DMS 273 treated with DMSO at 0.1 percent for 48 hours (cell line): ENCODE results near the gene L1TD1.
"Not testable (repeated sequence)": the region's sequence is repeated elsewhere in the genome, so short reads cannot be mapped to it uniquely, and the experiment has no call there.

ENCODE experiments used
- DNase-seq: peaks from one replicate; lab custom pipeline; 2025; lab: John Stamatoyannopoulos, UW

Gene L1TD1

DNA sequence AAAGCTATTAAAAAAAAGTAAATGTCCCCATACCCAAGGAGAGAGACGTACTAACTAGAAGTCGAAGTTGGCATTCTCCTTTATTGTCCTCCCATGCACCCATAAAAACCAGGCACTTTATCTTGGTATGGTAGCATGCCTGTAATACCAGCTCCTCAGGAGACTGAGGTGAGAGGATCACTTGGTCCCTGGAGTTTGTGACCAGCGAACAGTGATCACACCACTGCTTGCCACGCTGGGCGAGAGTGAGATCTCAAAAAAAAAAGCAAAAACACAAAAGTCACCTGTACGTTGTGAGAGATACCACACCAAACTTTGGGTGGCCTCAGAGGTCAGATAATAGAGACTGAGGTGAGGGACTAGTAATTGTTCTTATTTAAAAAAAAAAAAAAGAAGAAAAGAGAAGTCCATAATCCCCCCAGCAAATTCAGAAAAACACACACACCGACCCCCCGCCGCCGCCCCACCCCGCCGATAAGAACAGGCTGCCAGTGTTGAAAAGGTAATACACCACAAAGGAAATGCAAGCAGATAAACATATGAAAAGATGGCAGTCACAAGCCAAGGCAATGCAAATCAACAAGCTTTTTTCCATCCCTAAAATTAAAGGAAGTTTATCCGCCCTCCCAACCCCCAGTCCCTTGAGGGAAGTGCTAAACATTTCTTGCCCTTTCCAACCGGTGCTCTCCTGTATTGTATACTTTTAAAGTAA lies 3.6 kb downstream of the L1TD1 start:
- DNase-seq, result no peak

DNA sequence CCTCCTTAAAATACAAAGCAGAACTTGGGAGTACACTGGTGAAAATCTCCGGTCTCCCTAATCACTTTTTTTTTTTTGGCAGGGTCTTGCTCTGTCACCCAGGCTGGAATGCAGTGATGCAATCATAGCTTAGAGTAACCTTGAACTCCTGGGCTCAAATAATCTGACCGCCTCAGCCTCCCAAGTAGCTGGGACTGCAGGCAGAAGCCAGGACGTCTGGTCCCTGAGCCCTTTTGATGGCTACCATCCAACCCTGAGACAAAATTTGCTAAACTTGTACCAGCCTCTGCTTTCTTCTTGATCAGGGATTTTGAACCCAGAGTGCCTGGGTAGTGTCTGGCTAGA lies 4.1 kb downstream of the L1TD1 start:
- no peak for DNase-seq

DNA sequence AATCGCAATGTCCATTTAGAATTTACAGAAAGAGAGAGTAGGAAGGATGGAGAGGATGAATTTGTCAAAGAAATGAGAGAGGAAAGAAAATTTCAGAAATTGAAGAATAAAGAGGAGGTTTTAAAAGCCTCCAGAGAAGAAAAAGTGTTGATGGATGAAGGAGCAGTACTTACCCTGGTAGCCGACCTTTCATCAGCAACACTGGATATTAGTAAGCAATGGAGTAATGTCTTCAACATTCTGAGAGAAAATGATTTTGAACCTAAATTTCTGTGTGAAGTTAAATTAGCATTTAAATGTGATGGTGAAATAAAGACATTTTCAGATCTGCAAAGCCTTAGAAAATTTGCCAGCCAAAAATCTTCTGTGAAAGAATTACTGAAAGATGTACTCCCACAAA lies 12.5 kb downstream of the L1TD1 start:
- no peak for DNase-seq

DNA sequence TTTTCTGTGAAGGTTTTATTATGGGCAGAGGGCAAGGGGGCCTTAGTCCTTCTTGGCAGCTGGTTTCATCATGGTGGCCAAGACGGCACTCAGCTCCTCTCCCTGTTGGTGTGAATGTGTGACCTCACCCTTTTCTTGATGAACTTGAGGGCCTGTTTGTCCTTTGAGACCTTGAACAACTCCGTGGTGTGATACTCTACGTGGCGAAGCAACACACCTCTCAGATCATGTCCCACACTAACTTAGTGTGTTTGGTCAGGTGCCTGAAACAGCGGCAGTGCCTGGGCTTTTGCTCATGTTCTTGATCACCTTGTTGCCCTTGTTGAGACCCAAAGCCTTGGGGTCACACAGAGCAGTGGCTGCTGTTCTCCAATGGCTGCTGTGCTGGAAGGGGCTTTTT lies 13.4 kb downstream of the L1TD1 start:
- no peak for DNase-seq

DNA sequence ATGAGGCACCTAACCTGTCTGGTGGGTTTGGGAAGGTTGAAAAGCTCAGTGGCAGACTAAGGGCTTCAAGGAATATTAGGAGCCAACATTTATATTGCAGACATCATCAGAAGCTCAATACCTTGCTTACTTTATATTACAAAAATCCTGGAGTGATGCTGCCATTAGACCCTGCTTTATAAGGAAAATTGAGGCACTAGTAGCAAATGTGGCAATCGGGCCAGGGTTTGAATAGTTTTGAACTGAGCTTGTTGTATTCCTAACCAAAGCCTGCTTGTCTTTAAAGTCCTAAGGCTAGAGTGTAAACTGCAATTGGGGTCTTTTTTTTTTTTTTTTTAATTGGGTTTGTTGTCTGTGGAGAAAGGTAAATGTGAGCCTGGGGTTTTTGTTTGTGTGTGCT lies 14.3 kb downstream of the L1TD1 start:
- no peak for DNase-seq

DNA sequence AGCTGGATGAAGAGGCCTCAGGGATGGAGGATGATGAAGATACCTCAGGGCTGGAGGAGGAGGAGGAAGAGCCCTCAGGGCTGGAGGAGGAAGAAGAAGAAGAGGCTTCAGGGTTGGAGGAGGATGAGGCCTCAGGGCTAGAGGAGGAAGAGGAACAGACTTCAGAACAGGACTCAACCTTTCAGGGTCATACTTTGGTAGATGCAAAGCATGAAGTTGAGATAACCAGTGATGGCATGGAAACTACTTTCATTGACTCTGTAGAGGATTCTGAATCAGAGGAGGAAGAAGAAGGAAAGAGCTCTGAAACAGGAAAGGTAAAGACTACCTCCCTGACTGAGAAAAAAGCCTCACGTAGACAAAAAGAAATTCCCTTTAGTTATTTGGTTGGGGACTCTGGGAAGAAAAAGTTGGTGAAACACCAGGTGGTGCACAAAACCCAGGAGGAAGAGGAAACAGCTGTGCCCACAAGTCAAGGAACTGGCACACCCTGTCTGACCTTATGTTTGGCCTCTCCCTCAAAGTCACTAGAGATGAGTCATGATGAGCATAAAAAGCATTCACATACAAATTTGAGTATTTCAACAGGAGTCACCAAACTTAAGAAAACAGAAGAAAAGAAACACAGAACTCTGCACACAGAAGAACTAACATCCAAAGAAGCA lies 15.4 kb downstream of the L1TD1 start:
- peak; percentile 27 for DNase-seq

DNA sequence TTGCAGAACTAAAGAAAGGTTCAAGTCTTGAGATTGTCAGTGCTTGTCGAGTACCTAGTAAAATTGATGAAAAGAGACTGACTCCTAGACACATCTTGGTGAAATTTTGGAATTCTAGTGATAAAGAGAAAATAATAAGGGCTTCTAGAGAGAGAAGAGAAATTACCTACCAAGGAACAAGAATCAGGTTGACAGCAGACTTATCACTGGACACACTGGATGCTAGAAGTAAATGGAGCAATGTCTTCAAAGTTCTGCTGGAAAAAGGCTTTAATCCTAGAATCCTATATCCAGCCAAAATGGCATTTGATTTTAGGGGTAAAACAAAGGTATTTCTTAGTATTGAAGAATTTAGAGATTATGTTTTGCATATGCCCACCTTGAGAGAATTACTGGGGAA lies 16.3 kb downstream of the L1TD1 start:
- DNase-seq, result no peak

DNA sequence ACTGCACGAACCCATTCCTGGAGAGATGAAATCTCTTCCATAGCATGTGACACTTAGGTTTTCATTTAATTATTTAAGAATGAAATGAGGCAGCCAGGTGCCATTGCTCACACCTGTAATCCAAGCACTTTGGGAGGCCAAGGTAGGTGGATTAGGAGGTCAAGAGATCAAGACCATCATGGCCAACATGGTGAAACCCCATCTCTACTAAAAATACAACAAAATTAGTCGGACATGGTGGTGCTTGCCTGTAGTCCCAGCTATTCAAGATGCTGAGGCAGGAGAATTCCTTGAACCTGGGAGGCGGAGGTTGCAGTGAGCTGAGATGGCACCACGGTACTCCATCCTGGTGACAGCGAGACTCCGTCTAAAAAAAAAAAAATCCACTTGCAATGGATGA lies 17.8 kb downstream of the L1TD1 start:
- no peak for DNase-seq

DNA sequence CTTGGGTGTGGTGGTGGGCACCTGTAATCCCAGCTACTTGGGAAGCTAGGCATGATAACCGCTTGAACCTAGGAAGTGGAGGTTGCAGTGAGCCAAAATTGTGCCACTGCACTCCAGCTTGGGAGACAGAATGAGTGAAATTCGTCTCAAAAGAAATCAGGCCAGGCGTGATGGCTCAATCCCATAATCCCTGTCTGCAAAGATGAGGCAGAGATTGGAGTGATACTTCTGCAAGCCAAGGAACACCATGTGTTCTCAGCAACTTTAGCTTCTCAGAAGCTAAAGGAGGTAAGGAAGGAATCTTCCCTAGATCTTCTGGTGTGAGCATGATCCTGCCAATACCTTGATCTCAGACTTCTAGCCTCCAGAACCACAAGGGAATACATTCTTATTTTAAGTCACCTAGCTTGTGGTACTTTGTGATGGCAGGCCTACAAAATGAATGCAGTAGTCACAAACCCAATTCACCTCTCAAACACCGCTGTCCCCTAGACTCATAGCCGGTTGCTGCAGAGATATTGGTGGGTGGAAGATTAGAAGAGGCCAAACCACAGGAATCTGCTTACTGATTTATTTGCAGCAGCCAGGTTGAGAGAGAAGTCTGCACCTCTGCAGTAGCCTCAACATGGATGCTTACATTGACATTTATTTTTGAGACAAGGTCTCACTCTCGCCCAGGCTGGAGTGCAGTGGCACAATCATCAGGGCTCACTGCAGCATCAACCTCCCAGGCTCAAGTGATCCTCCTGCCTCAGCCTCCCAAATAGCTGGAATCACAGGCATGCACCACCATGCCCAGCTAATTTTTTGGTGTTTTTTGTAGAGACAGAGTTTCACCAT lies 18.6 kb downstream of the L1TD1 start:
- DNase-seq, result no peak

DNA sequence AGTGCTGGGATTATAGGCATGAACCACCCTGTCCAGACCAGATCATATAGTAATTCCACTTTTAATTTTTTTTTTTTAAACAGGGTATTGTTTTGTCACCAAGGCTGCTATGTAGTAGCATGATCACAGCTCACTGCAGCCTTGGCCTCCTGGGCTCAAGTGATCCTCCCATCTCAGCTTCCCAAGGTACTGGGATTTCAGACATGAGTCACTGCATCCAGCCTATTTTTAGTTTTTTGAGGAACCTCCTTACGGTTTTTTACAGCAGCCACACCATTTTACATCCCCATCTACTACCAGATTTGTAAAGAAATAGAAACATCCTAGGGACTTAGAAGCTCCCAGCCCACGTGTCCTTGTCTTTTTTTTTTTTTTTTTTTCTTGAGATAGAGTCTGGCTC lies 24.0 kb downstream of the L1TD1 start:
- no peak for DNase-seq

DNA sequence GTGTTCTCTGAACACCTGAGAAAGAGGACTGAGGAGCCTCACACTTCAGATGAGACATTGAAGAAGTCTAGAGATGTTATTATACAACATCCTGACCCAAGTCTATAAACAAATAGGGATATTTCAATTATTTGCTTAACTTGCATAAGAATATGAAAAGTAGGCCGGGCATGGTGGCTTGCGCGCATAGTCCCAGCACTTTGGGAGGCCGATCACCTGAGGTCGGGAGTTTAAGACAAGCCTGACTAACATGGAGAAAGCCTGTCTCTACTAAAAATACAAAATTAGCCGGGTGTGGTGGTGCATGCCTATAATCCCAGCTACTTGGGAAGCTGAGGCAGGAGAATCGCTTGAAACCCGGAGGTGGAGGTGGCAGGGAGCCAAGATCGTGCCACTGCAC lies 25.8 kb downstream of the L1TD1 start:
- DNase-seq, result not testable (repeated sequence)

DNA sequence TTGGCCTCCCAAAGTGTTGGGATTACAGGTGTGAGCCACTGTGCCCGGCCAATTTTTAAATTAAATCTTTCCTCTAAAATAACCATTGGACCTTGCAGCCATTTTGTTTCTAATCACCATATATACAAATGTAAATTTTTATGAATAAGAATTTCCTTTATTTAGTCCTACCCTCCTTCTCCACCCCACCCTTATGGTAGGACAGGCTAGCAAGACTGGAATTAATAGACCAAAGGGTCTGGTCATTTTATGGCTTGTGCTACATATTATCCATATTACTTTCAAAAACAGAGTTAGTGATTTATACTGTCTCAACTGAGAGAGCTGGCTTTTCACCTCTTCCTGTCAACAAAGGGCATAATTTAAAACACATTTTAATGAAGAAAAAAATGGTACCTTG lies 26.5 kb downstream of the L1TD1 start:
- DNase-seq, result no peak

DNA sequence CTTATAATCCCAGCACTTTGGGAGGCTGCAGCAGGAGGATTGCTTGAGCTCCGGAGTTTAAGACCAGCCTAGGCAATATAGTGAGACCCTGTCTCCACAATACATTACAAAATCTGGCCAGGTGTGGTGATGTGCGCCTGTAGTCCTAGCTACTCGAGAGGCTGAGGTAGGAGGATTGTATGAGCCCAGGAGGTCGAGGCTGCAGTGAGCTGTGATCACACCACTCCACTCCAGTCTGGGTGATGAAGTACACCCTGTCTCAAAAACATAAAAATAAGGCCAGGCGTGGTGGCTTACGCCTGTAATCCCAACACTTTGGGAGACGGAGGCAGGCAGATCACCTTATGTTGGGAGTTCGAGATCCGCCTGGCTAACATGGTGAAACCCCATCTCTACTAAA lies 27.7 kb downstream of the L1TD1 start:
- no peak for DNase-seq

DNA sequence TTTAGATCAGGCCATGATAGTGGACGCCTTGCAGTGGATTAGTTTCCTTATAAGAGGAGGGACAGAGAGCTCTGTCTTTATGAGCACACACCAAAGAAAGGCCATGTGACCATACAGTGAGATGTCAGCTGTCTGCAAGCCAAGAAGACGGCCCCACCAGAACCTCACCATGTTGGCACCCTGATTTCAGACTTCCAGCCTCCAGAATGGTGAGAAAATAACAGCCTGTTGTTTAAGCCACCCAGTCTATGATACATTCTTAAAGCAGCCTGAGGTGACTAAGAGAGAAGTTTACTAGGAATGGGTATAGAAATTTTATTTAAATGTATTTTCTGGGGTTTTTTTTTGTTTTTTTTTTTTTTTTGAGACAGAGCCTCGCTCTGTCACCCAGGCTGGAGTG lies 29.5 kb downstream of the L1TD1 start:
- DNase-seq, result no peak

DNA sequence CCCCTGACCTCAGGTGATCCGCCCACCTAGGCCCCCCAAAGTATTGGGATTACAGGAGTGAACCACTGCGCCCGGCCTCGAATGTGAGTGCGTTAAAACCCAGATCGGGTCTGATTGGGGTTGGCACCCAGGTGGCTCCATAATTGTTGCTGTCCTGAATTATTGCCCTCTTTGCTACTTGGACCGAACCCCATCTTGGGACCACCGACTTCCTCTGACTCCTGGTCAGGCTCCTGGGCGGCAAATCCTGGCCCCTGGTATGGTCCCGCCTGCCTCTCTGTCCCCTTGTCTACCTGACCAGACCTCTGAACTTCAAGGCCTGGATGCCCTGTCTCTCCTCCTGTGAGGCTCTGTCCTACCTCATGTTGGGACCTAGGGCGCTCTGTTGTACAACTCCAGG lies 32.8 kb downstream of the L1TD1 start:
- no peak for DNase-seq

DNA sequence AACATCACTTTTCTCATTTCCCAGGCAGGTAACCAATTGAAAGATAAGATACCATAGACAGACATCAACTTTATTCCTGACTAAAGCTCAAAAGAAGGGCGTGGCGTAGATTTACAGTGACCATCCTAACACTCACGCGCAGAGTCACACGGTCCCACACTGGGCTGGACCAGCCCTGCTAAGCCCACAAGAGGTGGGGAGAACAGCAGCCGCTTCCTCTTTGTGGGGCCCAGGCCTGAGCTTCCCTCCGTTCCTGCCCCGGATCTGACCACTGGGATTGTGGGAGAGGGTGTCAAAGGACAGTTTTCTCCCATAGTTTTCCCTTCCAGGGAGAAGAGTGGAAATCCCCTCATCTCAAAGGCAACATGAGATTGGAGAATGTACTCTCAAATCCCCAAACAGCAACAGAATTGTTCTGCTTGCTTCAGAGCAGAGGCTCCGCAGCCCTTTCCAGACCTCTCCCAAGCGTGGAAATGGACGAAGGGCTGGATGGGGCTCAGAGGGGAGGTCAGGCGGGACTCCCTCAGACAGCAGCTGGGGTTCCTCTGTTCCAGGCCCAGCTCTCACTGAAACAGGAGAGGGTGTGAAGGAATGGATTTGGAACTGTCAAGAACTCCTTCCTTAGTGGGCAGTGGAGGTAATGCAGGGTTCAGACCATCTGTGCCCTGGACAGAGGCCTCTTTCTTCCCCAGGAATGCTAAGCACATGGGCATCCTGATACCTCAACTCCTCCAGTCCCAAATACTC lies 33.7 kb downstream of the L1TD1 start:
- DNase-seq, result no peak

DNA sequence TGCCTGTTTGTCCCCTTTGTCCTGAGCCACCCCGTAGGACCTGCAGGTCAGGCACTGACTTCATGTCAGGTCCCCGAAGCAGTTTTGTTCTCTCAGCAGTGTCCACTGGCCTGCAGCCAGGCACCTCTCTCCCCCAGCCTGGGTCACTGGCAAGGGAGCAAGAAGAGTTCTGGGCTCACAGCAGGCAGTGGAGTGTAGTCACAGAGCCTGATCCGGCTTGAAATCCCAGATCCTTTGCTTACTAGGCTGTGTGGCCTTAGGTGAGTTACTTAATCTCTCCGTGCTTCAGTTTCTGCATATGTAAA lies 34.2 kb downstream of the L1TD1 start:
- DNase-seq, result no peak

DNA sequence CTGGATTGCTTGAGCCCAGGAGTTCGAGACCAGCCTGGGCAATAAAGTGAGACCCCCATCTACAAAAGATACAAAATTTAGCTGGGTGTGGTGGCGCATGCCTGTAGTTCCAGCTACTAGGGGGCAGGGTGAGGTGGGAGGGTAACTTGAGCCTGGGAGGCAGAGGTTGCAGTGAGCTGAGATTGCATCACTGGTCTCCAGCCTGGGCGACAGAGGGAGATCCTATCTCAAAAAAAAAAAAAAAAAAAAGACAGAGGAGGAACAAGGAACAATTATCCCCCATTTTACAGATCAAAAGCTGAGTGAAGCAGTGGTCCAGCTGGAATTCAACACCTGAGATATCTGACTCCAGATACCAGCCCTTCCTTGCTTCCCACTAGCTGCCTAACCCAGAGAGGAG lies 34.8 kb downstream of the L1TD1 start:
- DNase-seq, result peak; percentile 16

DNA sequence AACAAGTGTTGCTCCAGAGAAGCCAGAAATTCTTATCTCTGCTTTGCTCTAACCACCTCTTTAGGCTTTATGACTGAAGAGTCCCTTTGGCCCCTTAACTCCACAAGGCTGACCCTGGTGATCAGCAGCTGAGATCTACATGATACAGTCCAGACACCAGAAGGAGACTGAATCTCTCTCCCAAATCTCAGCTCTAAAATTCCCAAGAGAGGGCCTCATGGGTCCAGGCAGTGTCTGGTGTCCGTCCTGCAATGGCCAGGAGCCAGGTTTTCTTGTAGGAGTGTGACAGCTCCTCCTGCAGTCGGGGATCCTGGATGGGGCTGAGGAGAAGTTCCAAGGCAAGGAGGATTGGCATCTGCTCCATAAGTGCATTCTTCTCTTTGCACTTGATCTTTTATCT lies 35.3 kb downstream of the L1TD1 start:
- no peak for DNase-seq

DNA sequence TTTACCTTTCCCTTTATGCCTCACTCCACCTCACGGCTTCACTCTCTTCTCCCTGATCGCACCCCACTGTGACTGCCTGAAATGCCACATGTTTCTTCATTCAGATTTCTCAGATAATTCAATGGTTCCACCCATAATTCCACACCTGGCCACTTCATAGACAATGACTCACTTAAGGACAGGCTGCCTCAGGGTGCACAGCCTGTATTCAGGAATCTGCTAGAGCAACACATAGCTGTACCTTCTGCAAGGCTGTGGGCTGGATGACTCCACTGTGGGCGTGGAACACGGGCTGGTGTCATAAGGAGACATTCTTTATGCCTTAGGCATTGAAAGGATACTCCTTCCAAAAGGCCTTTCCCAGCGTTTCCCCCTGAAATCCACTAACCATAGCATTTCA lies 36.1 kb downstream of the L1TD1 start:
- no peak for DNase-seq

DNA sequence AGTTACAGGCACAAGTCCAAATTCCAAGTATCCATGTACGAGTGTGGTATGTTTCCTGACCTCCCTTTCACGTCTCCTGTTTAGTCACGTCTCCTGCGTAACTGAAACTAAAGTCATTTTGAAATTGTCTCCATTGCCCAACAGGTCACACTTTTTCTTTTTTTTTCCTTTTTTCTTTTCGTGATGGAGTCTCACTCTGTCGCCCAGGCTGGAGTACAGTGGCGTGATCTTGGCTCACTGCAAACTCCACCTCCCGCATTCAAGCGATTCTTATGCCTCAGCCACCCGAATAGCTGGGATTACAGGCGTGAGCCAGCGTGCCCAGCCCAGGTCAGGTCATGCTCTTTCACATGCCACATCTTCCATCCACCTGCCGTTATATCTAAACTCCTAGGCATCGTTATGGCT lies 38.2 kb downstream of the L1TD1 start:
- DNase-seq, result no peak

DNA sequence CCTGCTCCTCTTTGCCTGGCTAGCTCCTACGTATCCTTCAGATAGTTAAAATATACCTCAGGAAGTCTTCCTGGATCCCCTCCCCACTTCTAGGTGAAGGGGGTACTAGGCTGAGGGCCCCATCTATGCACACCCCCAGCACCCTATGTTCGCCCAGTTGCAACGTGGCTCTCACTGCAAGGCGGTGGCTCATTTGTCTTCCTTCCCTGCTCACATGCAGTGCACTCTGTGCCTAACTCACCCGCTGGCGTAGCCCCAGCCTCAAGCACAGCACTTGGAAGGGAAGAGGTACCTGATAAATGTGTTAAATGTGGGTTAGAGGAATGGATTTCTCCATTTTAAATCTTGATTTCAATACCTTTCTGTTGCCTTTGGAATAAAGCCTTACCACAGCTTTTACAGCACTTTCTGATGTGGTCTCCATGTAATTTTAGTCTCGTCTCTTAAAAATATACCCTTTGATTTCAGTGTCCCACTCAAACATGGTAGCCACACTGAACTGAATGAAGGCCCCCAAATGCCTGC lies 39.3 kb downstream of the L1TD1 start:
- no peak for DNase-seq

DNA sequence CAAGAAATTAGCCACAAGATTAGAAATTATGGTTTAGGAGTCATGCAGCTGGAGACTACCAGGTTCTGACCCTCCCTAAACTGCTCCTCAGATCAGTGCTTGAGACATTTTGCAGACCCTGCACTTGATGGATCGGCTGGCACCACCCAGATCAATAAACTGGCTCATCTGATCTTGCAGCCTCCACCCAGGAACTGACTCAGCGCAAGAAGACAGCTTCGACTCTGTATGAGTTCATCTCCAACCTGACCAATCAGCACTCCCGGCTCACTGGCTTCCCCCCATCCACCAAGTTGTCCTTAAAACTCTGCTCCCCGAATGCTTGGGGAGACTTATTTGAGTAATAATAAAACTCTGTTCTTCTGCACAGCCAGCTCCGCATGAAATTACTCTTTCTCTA lies 40.0 kb downstream of the L1TD1 start:
- DNase-seq, result no peak
